Renal cortex interstitium (tissue), 11 donors: ENCODE data around the gene MRPL20. TPM values are rescaled to one million over a fixed set of nuclear protein-coding genes. Genes with fewer than 3 reads are reported as not detected.
A peak's percentile ranks its signal among the peaks of the same experiment; 100 is the strongest.
"Not testable (repeated sequence)": the region's sequence is repeated elsewhere in the genome, so short reads cannot be mapped to it uniquely, and the experiment has no call there.

Experiments used
- DNase-seq, 11 donors: peaks; one replicate each; pipeline ENCODE4 v3.0.0-alpha.2; 2013; ENCODE audit warnings: low read depth in 9 of 11, low spot score in 4 of 11; ENCODE audit errors: extremely low read depth in 1 of 11
- polyA plus RNA-seq, 3 donors: library from polyadenylated mRNA; unstranded; fragments of 120-200 nt; gene quantifications; one replicate each; pipeline ENCODE4 v1.2.1, GENCODE V29; 2013; ENCODE audit not compliant: insufficient read length in 3 of 3

MRPL20 gene
- polyA plus RNA-seq, 3 donors = 115 to 120 (median 120) TPM

DNA sequence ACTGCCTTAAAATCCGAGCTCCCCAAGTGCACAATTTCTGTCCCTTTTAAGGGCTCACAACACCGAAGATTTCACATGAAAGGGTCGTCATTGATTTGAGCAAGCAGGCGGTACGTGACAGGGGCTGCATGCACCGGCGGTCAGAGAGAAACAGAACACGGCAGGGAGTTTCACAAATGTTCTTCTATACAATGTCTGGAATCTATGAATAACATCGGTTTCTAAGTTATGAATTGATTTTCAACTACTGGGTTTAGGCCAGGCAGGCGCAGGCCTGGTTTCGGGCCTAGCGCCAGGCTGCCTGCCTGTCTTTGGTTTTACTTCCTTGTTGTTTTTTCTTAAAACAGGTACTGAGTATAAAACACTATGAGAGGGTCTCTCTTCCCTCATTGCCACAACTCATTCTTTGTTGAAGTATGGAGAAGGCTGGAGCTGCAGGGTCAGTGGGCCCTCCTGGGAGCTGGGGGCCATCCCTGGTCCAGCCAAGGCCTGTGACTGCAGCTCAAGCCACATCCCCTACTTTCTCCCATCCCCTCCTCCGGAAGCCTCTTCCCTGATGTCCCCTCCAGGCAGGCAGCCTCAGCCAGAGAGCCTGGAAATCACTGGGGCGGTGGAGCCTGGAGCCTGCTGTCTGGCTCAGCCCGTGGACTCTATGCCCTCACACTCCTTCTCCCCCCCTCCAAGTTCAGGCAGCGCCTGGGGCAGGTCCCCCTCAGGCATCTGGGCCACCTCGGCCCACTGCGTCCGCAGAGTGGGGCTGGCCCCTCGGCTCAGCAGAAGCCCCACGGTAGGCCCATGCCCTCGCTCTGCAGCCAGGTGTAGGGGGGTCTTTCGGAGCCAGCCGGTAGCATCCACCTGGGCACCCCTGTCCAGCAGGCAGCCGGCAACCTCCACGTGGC lies 11.6 kb upstream of the MRPL20 start:
- DNase-seq = no peak

DNA sequence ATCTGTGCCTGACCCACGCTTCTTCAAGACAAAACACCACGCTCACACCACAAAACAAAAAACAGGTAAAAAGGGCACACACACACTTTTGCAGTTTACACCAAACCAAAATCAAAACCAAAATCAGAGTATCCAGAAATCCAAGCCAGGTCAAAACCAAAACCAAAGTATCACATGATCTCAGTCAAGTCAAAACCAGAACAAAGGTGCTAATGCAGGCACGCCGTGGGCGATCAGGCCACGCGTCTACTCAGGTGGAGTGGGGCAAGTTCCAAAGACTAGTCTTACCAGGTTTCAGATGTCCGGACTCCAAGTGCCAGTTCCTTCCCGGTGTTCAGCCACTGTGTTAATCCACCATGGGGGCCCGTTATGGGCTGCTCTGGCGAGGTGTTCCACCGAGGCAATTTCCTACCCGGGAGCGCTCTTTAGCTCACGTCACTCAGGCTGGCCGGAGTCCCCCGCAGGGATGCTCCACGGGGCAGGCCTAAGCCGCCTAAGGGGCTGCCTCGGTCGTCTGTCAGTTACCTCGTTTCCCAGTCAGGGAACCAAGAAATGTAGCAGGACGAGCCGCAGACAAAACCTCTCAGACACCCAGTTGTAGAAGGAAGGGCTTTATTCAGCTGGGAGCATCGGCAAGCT lies 10.9 kb upstream of the MRPL20 start:
- DNase-seq = not testable (repeated sequence)

DNA sequence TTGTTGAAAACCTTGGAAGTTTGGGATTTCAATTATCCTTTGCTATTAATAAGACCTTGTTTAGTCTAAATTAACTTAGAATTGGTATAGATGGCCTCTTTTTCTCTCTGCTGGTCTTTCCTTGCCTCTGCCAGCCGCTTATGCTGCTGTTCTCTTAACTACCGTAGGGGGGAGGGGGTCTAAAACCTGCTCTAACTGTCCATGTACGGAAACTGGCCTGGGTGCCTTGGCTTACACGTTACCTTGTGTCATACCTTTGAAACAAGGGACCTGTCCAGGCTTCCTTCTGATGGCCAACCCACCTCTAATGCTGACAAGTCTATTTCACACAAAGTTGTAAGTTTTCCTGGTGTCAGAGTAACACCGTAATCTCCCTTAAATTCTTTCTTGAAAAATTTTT lies 10.3 kb upstream of the MRPL20 start:
- DNase-seq = not testable (repeated sequence)

DNA sequence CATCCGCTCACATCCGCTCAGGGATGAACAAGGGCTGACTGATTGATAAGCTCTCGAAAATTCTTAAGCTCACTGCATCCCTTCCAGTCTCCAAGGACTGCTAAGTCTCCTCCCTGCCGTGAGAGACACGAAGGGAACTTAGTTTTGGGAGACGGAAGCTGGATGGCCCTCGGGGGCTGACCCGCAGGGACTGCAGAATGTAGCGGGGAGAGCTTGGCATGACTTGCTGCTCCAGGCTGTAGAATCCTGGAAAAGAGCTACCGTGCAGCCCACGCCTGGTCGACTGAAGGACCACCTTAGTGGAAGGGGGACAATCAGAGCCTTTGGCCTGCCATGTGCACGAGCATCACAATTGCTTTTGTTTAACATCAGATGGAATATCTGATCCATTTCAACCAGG lies 8.7 kb upstream of the MRPL20 start:
- DNase-seq = no peak

DNA sequence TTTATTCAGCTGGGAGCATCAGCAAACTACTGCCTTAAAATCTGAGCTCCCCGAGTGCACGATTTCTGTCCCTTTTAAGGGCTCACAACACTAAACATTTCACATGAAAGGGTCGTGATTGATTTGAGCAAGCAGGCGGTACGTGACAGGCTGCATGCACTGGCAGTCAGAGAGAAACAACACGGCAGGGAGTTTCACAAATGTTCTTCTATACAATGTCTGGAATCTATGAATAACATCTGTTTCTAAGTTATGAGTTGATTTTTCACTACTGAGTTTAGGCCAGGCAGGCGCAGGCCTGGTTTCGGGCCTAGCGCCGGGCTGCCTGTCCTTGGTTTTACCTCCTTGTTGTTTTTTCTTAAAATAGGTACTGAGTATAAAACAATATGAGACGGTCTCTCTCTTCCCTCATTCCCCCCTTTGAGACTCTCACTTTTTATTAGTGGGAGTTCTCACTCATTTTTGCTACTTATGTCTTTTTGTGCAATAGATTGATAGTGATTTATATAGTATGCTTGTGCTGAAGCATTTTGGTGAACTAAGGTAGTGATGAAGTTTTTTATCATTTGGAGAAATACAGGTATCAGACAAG lies 5.3 kb upstream of the MRPL20 start:
- not testable (repeated sequence) for DNase-seq

DNA sequence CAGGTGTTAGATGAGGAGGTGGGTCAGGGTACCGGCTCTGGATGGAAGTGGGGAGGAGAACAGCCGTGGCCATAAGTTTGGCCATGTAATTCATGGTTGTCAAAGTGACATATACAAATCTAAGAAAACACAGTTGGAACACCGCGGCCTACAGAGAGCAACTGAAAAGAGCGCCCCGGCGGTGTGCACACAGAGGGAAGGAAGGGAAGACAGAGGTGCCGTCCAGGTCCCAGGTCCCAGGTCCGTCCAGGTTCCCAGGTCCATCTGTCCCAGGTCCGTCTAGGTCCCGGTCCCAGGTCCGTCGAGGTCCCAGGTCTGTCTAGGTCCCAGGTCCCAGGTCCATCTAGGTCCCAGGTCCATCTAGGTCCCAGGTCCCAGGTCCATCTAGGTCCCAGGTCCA lies 4.5 kb upstream of the MRPL20 start:
- no peak for DNase-seq

DNA sequence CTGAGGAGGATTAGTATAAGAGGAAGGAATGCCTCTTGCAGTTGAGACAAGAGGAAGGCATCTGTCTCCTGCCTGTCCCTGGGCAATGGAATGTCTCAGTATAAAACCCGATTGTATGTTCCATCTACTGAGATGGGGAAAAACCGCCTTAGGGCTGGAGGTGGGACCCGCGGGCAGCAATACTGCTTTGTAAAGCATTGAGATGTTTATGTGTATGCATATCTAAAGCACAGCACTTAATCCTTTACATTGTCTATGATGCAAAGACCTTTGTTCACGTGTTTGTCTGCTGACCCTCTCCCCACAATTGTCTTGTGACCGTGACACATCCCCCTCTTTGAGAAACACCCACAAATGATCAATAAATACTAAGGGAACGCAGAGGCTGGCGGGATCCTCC lies 3.1 kb upstream of the MRPL20 start:
- not testable (repeated sequence) for DNase-seq

DNA sequence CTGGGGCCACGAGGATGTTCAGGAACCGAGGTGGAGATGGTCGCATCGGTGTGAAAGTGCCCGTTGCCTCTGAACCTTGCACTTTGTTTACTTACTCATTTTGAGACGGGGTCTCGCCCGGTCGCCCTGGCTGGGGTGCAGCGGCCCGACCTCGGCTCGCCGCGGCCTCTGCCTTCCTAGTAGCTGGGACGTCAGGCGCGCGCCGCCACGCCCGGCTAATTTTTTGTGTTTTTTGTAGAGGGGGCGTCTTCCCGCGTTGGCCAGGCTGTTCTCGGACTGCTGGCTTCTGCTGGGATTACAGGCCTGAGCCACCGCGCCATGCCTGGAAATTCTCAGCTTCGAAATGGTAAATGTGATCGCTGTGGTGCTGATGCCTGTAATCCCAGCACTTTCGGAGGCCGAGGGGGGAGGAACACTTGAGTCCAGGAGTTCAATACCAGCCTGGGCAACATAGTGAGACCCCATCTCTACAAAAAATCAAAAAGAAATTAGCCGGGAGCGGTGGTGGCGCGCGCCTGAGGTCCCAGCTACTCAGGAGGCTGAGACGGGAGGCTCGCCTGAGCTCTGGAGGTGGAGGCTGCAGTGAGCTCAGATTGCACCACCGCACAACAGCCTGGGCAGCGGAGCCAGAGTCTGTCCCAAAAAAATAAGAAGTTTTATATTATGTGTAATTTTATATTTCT lies 684 bp upstream of the MRPL20 start:
- no peak for DNase-seq

DNA sequence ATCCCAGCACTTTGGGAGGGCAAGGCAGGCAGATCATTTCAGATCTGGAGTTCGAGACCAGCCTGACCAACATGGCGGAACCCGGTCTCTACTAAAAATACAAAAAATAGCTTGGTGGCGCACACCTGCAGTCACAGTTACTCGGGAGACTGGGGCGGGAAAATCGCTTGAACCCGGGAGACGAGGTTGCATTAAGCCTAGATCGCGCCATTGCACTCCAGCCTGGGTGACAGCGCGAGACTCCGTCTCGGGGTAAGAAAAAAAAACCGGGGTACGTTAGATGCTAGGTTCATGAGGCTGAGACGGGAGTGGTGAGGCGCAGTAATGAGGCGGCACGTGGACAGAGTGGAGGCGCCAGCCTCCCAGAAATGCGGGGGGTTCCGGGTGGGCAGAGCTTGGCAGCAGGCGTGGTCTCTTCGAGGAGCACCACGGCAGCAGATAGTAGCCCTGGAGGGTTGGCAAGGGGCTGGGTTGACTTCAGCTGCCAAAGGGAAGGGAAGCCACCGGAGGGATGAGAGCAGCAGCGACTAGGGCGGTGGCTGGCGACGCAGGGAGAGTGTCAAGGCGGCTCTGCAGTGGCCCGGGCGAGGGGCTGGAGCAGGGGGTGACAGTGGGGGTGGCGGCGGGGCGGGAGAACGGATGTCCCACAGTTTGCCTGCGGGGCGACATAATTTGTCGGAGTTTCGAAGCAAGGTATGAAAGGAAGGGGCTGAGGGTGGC lies 832 bp downstream of the MRPL20 start:
- no peak for DNase-seq

DNA sequence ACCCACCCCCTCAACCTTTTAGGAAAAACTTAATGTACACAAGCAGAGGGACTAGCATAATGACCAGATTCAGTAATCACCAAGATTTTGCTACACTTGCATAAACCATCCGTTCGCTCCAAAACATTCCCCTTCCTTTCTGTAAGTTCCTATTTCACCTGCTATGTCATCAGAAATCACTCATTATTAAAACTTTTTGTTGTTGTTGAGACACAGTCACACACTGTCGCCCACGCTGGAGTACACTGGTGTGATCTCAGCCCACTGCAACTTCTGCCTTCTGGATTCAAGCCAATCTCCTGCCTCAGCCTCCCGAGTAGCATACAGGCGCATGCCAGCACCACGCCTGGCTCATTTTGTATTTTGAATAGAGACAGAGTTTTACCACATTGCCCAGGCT lies 3.4 kb downstream of the MRPL20 start:
- DNase-seq = no peak

DNA sequence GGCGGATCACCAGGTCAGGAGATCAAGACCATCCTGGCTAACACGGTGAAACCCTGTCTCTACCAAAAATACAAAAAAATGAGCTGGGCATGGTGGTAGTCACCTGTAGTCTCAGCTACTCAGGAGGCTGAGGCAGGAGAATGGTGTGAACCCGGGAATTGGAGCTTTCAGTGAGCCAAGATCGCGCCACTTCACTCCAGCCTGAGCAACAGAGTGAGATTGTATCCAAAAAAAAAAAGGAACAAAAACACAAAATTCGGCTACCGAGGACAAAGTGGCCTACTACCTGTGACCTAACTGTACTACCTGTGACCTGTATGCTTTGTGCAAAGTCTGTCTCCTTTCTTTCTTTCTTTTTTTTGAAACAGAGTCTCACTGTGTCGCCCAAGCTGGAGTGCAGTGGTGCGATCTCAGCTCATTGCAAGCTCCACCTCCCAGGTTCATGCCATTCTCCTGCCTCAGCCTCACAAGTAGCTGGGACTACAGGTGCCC lies 4.1 kb downstream of the MRPL20 start:
- DNase-seq = not testable (repeated sequence)

DNA sequence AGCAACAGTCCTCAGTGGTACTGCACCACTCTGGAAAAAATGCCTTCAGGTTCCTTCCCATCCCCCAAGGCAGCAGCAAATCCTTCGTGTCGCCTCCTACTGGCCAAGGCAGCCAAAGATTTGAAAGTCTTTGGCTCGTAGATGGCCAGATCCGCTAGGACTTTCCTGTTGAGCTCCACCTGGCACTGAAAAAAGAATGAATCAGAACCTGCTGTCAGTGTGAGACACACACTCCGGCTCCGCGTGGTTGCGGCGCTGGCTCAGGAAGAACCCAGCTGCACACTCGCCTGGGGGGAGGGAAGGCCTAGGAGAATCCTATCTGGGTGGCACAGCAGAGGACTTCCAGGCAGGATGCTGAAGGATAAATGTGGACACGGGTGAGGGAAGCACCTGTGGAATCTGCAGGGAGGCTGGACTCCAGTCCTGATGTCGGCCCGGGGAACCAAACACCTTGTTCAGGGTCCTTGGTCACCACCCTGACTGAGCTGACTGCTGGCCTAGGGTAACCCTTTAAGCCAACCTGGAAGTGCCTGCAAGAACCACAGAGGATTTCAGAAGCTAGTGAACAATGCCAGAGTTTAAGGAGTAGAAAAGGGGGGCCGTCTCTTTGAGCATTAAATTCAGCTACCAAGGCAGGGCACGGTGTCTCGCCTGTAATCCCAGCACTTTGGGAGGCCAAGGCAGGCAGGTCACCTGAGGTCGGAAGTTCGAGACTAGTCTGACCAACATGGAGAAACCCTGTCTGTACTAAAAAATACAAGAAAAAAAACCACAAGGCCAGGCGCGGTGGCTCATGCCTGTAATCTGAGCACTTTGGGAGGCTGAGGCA lies 4.8 kb downstream of the MRPL20 start:
- no peak for DNase-seq

DNA sequence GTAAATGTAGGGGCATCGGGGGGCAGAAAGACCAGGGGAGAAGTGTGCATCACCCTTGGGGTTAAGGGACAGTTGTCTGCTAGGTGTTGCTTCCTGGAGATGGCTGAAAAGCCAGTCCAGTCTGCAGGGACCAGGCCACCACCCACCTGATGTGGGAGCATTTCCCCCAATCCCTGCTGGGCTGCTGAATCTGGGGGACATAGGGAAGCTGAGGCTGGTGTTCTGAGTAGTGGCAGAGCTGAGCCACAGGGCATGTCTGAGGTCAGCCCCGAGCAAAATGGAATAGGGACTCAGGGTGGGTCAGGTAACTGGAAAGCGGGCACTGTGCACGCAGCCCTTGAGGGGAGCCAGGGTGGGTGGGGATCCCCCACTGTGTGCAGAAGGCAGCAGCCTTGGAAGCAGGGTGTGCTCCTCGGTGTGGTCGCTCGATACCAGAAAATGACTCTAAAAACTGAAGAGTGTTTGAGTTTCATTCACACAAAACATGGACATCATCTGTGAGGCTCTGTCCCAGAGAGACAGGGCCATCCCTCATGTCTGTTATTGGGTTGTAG lies 5.6 kb downstream of the MRPL20 start:
- DNase-seq = no peak

DNA sequence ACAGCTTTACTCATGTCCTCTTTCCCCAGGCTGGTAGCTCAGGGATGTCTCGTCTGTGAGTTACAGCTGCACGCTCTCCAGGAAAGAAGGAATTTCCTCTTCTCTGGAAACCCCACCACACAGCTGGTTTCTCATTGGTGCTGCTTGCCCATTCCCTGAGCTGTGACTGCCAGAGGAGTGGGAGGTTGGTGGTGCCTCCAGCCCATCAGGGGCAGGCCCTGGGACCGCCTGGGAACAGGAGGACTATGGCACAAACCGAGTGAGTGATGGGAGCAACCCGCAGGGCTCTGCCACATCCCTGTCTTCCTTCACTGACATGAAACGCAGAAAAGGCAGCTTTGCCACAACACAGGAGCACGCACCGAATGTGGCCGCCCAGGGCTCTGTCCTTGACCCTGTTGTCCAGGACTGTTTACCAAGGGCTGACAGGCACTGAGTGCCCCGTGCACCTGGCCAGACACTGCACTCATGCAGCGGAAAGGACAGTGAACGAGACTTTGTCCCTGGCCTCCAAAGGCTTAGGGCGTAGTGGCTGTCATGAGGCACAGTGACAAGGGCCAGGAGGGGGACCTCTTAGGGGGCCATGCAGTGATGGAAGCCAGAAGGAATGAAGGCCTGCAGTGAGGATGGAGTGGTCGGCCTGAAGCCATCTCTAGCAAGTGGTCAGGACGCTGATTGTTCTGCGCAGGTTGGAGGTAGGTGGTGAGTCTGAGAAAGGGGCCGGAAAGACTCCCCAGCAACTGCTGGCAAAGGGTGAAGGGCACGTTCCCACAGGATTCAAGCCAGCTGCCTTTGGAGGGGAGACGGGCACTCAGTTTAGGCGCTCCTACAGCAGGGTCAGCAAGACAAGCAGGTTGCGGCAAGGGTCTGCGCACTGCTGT lies 6.3 kb downstream of the MRPL20 start:
- no peak for DNase-seq

DNA sequence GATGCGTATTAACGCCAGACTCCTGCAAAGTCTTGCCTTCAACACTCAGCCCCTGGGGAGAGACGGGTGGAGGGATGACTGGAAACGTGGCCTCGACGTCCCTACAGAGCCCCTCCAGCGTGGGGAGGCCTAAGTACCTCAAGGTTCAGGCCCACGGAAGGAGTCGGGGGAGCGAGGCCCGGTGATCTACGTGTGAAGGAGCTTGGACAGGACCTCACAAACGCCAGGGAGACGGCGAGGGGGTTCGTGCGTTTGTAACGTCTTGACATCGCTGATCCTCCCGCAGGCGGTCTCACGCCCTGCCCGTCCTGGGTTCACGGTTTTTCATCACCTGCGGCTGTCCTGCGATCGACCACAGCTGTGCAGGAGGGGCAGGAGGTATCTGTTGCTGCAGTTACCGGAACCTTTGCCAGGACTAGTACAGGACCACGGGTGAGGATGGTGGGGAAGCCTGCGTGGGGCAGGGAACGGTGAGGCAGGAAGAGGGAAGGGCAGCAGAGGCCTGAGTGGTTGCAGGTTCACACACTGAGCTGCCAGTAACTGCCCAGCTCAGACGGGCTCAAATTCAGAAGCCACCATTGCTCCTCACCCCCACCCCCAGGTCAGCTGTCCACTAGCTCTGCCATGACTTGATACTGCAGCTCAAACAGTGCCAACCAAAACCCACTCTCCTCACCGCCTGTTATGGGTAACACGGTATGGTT lies 7.1 kb downstream of the MRPL20 start:
- no peak for DNase-seq

DNA sequence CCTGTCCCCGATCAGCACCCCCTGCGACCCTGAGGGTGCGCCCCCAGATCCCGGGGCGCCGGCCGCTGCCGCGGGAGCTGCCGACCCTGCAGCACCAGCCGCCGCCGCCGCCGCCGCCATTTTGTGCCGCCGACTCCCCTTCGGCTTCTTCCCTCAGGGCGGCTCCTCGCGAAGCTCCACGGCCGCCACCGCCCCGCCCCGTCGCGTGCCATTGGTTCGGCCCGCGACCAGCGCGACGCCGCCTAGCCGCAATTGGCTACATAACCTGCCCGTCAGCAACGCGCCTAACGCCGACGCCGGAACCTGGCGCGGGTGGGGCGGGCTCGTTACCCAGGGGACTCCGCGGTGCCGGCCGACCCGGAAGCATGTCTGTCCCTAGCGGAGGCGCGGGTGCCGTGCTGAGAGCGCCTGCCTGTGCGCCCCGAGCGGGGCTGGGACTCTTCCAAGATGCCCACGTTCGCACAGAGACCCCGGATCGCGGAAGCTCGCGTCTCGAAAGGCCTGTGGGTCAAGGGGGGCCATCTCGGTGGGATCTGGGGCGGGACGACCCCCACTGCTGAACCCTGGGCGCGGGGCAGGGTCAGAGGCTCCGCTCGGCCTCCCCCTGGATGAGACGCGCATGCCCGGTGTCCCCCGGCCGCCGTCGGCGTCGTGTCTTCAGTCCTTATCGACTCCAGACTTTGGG lies 7.8 kb downstream of the MRPL20 start, which contains the start of gene CCNL2:
Gene CCNL2, minus strand, starts transcription at position 149 of the 685 bp plus-strand sequence. Its CDS starts 29 bp downstream, at position 120.
- peak; percentile 92 to 99 (median 97) for DNase-seq
